Calu3 (cell line): Measurements from ENCODE around the gene BTBD10. TPM values are rescaled to one million over a fixed set of nuclear protein-coding genes. Genes with fewer than 3 reads are reported as not detected.

Experiments
- BruUV-seq: library from RNA; stranded (reverse); fragments of 400-500 nt; replicated peaks from 2 replicates; lab custom pipeline; 2021; lab: Mats Ljungman, UMichigan
- CTCF ChIA-PET: fragments of 300-600 bp; sonication (Branson Sonifier 250); formaldehyde crosslinking; loops from one replicate; lab custom pipeline; 2022; ENCODE audit warnings: antibody characterized with exemption; lab: Charles Lee
- DNase-seq: peaks from one replicate; pipeline ENCODE4 v3.0.0; 2022
- H3K27ac Mint-ChIP-seq: one replicate; pipeline ENCODE4 v1.8.0; 2022; ENCODE audit warnings: mixed read lengths; ENCODE audit not compliant: unreplicated experiment
- H3K27me3 Mint-ChIP-seq: one replicate; pipeline ENCODE4 v1.8.0; 2022; ENCODE audit warnings: mixed read lengths; ENCODE audit not compliant: unreplicated experiment
- H3K36me3 Mint-ChIP-seq: one replicate; pipeline ENCODE4 v1.8.0; 2022; ENCODE audit warnings: mild to moderate bottlenecking, moderate library complexity, mixed read lengths; ENCODE audit not compliant: insufficient read depth, unreplicated experiment
- H3K4me1 Mint-ChIP-seq: one replicate; pipeline ENCODE4 v1.8.0; 2022; ENCODE audit warnings: mild to moderate bottlenecking, low read depth, mixed read lengths; ENCODE audit not compliant: unreplicated experiment
- H3K4me3 Mint-ChIP-seq: one replicate; pipeline ENCODE4 v1.8.0; 2022; ENCODE audit warnings: mild to moderate bottlenecking, low read depth, moderate library complexity, mixed read lengths; ENCODE audit not compliant: unreplicated experiment
- H3K9me3 Mint-ChIP-seq: one replicate; pipeline ENCODE4 v1.8.0; 2022; ENCODE audit warnings: low read depth, mixed read lengths; ENCODE audit not compliant: unreplicated experiment
- CTCF ChIP-seq: fragments of 200-600 bp; IDR thresholded peaks from one replicate; pipeline ENCODE4 v1.8.0; 2022; ENCODE audit warnings: antibody characterized with exemption; ENCODE audit not compliant: unreplicated experiment
- intact Hi-C: fragments of 100-400 bp; cut with micrococcal nuclease; formaldehyde crosslinking; loops from one replicate; pipeline ENCODE4 v1.10.0; 2022; ENCODE audit not compliant: unreplicated experiment
- total RNA-seq: library from RNA; stranded (reverse); gene quantifications from 2 replicates; pipeline ENCODE4 v1.2.3, GENCODE V29; 2022

The BTBD10 gene
- total RNA-seq, 1 experiment from 2014 or later = 33.3 TPM

- Mint-ChIP-seq H3K4me1 (peaks cover 26% of the 10 kb centered on the region), H3K27ac (no peak overlapping the region), H3K36me3 (peaks cover 5% of the 10 kb centered on the region), H3K27me3 (no peaks in the 10 kb centered on the region), H3K9me3 (no peaks in the 10 kb centered on the region), H3K4me3 (no peak overlapping the region)
- peak; percentile 80 for TF ChIP-seq CTCF
- DNase-seq = peak; percentile 75
- no TSS peak for BruUV-seq
- CTCF ChIA-PET = interaction anchor here (2.3 kb wide), 1 partner anchor 134 kb away, joined by 12 read pairs; no protein-coding TSS in a partner anchor
- intact Hi-C loops = loop anchor here (1.0 to 2.0 kb wide), 3 partner anchors 94 to 134 kb away; no protein-coding TSS in a partner anchor
Measured at GRCh38 chr11:13343931-13344717, 118.9 kb downstream of the BTBD10 start.

- no peak overlapping the region for H3K4me3 Mint-ChIP-seq
- no TSS peak for BruUV-seq
- H3K9me3 Mint-ChIP-seq = no peaks in the 10 kb centered on the region
- H3K27me3 Mint-ChIP-seq = no peaks in the 10 kb centered on the region
- CTCF ChIA-PET = interaction anchor here (2.3 kb wide), 1 partner anchor 133 kb away, joined by 12 read pairs; no protein-coding TSS in a partner anchor
- DNase-seq = no peak
- peaks cover 5% of the 10 kb centered on the region for H3K36me3 Mint-ChIP-seq
- intact Hi-C loops = no loop called here
- no peak for TF ChIP-seq CTCF
- no peak overlapping the region for H3K27ac Mint-ChIP-seq
- peaks cover 30% of the 10 kb centered on the region for H3K4me1 Mint-ChIP-seq
Measured at GRCh38 chr11:13343067-13343466, 120.0 kb downstream of the BTBD10 start.

- intact Hi-C loops = no loop called here
- CTCF ChIA-PET = no interaction called here
- H3K36me3 Mint-ChIP-seq = peaks cover 5% of the 10 kb centered on the region
- no peak overlapping the region for H3K4me3 Mint-ChIP-seq
- peaks cover 30% of the 10 kb centered on the region for H3K4me1 Mint-ChIP-seq
- DNase-seq = no peak
- BruUV-seq = no TSS peak
- H3K27me3 Mint-ChIP-seq = no peaks in the 10 kb centered on the region
- TF ChIP-seq CTCF = no peak
- no peaks in the 10 kb centered on the region for H3K9me3 Mint-ChIP-seq
- H3K27ac Mint-ChIP-seq = no peak overlapping the region
Measured at GRCh38 chr11:13341026-13341425, 122.0 kb downstream of the BTBD10 start.

GRCh38 chr11:13339195-13340153 is 123.5 kb downstream of the BTBD10 start:
- peak; percentile 40 for DNase-seq
- Mint-ChIP-seq H3K4me3 (peak overlapping the region; percentile 11), H3K27ac (peak overlapping the region; percentile 2), H3K4me1 (peaks cover 31% of the 10 kb centered on the region), H3K9me3 (no peaks in the 10 kb centered on the region), H3K36me3 (peaks cover 5% of the 10 kb centered on the region), H3K27me3 (no peaks in the 10 kb centered on the region)
- TF ChIP-seq CTCF = no peak
- BruUV-seq = no TSS peak
- intact Hi-C loops = loop anchor here (5.0 kb wide), 1 partner anchor 52 kb away; no protein-coding TSS in a partner anchor
- CTCF ChIA-PET = interaction anchor here (0.5 to 1.7 kb wide), 8 partner anchors 94 to 966 kb away, joined by 3 to 6 read pairs (median 4); no protein-coding TSS in a partner anchor
